ENCODE data around the gene HPGDS. TPM values are rescaled to one million over a fixed set of nuclear protein-coding genes. Genes with fewer than 3 reads are reported as not detected.

HPGDS gene
- total RNA-seq, 2 donors from 2014 or later = not detected

GRCh38 chr4:94363136-94363655 is 20.6 kb upstream of the HPGDS start:
- peaks cover 2% of the 10 kb centered on the region for H3K4me1 Mint-ChIP-seq
- no peak for TF ChIP-seq CTCF (conservative IDR thresholded peaks at IDR 0.05)
- Histone ChIP-seq H3K27me3 (ENCODE audit: control insufficient read depth, insufficient read depth, low read length, poor library complexity, severe bottlenecking) (no peaks in the 10 kb centered on the region), H3K36me3 (ENCODE audit: control insufficient read depth, insufficient read depth, low read length) (no peaks in the 10 kb centered on the region), H3K9ac (ENCODE audit: extremely low read depth, low read length, poor library complexity, severe bottlenecking) (no peak overlapping the region), H3K4me3 (ENCODE audit: low read length) (no peak overlapping the region), H3K27ac (ENCODE audit: low read depth, low read length) (no peak overlapping the region), H3K4me1 (ENCODE audit: control insufficient read depth, insufficient read depth, low read length) (no peaks in the 10 kb centered on the region), H3K9me3 (ENCODE audit: control insufficient read depth, low read length) (peaks cover 7% of the 10 kb centered on the region)
- WGBS, 2 experiments (ENCODE audit: insufficient coverage in 1 of 2, insufficient read length in 1 of 2) = 92 to 96% methylated on average over 3 to 4 of the region's 4 CpGs
- no peaks in the 10 kb centered on the region for H3K36me3 Mint-ChIP-seq (ENCODE audit: low read depth)
- H3K9me3 Mint-ChIP-seq = peaks cover 10% of the 10 kb centered on the region
- H3K4me3 Mint-ChIP-seq = no peak overlapping the region
- no peaks in the 10 kb centered on the region for H3K27me3 Mint-ChIP-seq (ENCODE audit: insufficient read depth)
- H3K27ac Mint-ChIP-seq = no peak overlapping the region
- DNase-seq = no peak

GRCh38 chr4:94359838-94360237 is 17.2 kb upstream of the HPGDS start:
- no peak for TF ChIP-seq CTCF (conservative IDR thresholded peaks at IDR 0.05)
- H3K9me3 Mint-ChIP-seq = no peaks in the 10 kb centered on the region

GRCh38 chr4:94359221-94359620 is 16.6 kb upstream of the HPGDS start:
- Histone ChIP-seq H3K36me3 (ENCODE audit: control insufficient read depth, insufficient read depth, low read length) (no peaks in the 10 kb centered on the region), H3K9ac (ENCODE audit: extremely low read depth, low read length, poor library complexity, severe bottlenecking) (no peak overlapping the region), H3K4me3 (ENCODE audit: low read length) (no peak overlapping the region), H3K4me1 (ENCODE audit: control insufficient read depth, insufficient read depth, low read length) (no peaks in the 10 kb centered on the region), H3K27ac (ENCODE audit: low read depth, low read length) (no peak overlapping the region), H3K9me3 (ENCODE audit: control insufficient read depth, low read length) (no peaks in the 10 kb centered on the region), H3K27me3 (ENCODE audit: control insufficient read depth, insufficient read depth, low read length, poor library complexity, severe bottlenecking) (no peaks in the 10 kb centered on the region)
- no peak overlapping the region for H3K4me3 Mint-ChIP-seq
- H3K27ac Mint-ChIP-seq = no peak overlapping the region
- no peaks in the 10 kb centered on the region for H3K36me3 Mint-ChIP-seq (ENCODE audit: low read depth)
- no peaks in the 10 kb centered on the region for H3K27me3 Mint-ChIP-seq (ENCODE audit: insufficient read depth)
- 91 to 100% methylated on average over 2 of the region's 2 CpGs for WGBS, 2 experiments (ENCODE audit: insufficient coverage in 1 of 2, insufficient read length in 1 of 2)
- peaks cover 9% of the 10 kb centered on the region for H3K4me1 Mint-ChIP-seq
- no peaks in the 10 kb centered on the region for H3K9me3 Mint-ChIP-seq
- no peak for DNase-seq
- TF ChIP-seq CTCF (conservative IDR thresholded peaks at IDR 0.05) = no peak

More at GRCh38 chr4:94359838-94360237, 17.2 kb upstream of the HPGDS start:
- Mint-ChIP-seq H3K4me1 (peaks cover 3% of the 10 kb centered on the region), H3K4me3 (no peak overlapping the region), H3K36me3 (ENCODE audit: low read depth) (no peaks in the 10 kb centered on the region), H3K27me3 (ENCODE audit: insufficient read depth) (no peaks in the 10 kb centered on the region), H3K27ac (no peak overlapping the region)
- Histone ChIP-seq H3K27me3 (ENCODE audit: control insufficient read depth, insufficient read depth, low read length, poor library complexity, severe bottlenecking) (no peaks in the 10 kb centered on the region), H3K27ac (ENCODE audit: low read depth, low read length) (no peak overlapping the region), H3K4me3 (ENCODE audit: low read length) (no peak overlapping the region), H3K4me1 (ENCODE audit: control insufficient read depth, insufficient read depth, low read length) (no peaks in the 10 kb centered on the region), H3K36me3 (ENCODE audit: control insufficient read depth, insufficient read depth, low read length) (no peaks in the 10 kb centered on the region), H3K9ac (ENCODE audit: extremely low read depth, low read length, poor library complexity, severe bottlenecking) (no peak overlapping the region), H3K9me3 (ENCODE audit: control insufficient read depth, low read length) (no peaks in the 10 kb centered on the region)
- WGBS, 2 experiments (ENCODE audit: insufficient coverage in 1 of 2, insufficient read length in 1 of 2) = 79 to 83% methylated on average over 2 to 4 of the region's 4 CpGs
- no peak for DNase-seq

Measured in endodermal cell (in vitro differentiated cells).